Adrenal gland (tissue), 5 donors: Measurements from ENCODE around the gene CDC25C.
"Not testable (repeated sequence)": the region's sequence is repeated elsewhere in the genome, so short reads cannot be mapped to it uniquely, and the experiment has no call there.

Experiments
- CTCF ChIP-seq, 6 experiments: fragments of 450-650 bp in 4 of 6; fragments of 200-600 bp in 2 of 6; sonication (generic) in 1 of 6; IDR thresholded peaks; 1 replicate in 5 of 6; 2 replicates in 1 of 6; pipeline versions ENCODE4 v1.5.1 to v1.8.0; 2016 to 2021; ENCODE audit warnings: antibody characterized with exemption in 6 of 6, mild to moderate bottlenecking in 2 of 6, moderate library complexity in 1 of 6
- POLR2A ChIP-seq, 2 donors: fragments of 450-650 bp; IDR thresholded peaks; one replicate each; pipeline ENCODE4 v1.6.1; 2017; ENCODE audit warnings: antibody characterized with exemption in 2 of 2, mild to moderate bottlenecking in 2 of 2, moderate library complexity in 1 of 2
- donor health status: DM: no; HTN: no; CAD: no.

- TF ChIP-seq CTCF, POLR2A (IDR thresholded peaks at IDR 0.05): not testable (repeated sequence)
Measured at GRCh38 chr5:138318211-138318610, 13.4 kb downstream of the CDC25C start.
